GM12891 (cell line): ENCODE measurements around the gene NXPH4.

Experiments used
- PAX5 ChIP-seq: IDR thresholded peaks from 2 replicates; pipeline ENCODE4 v1.6.1; 2011; ENCODE audit warnings: low read length, moderate library complexity, mild to moderate bottlenecking; ENCODE audit not compliant: insufficient read depth, severe bottlenecking
- POLR2A ChIP-seq: IDR thresholded peaks from 2 replicates; pipeline ENCODE4 v1.6.1; 2011; ENCODE audit warnings: low read depth, low read length, control low read depth
- POLR2AphosphoS5 ChIP-seq: IDR thresholded peaks from 2 replicates; pipeline ENCODE4 v1.6.1; 2011; ENCODE audit warnings: low read depth, low read length, control low read depth
- POU2F2 ChIP-seq: IDR thresholded peaks from 2 replicates; pipeline ENCODE4 v1.6.1; 2011; ENCODE audit warnings: low read depth, mild to moderate bottlenecking, control low read depth, low read length, moderate library complexity
- SPI1 ChIP-seq: IDR thresholded peaks from 2 replicates; pipeline ENCODE4 v1.6.1; 2011; ENCODE audit warnings: low read depth, low read length, control low read depth
- TAF1 ChIP-seq: IDR thresholded peaks from 2 replicates; pipeline ENCODE4 v1.6.1; 2011; ENCODE audit warnings: low read depth, low read length, control low read depth

DNA sequence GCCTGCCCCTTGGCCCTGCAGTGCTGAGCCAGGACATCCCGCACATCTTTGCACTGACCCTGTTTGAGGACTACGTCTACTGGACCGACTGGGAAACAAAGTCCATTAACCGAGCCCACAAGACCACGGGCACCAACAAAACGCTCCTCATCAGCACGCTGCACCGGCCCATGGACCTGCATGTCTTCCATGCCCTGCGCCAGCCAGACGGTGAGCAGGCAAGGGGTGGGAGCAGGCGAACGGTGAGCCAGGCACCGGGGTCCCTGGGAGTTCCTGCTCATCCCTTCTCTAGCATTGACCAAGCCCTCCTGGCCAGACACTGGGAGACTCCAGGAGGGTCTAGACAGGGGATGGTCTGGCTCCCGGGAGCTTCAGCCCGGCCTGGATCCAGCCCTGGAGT lies 17.4 kb upstream of the NXPH4 start:
- TF ChIP-seq POLR2AphosphoS5 (no peak), POLR2A (no peak), TAF1 (no peak), POU2F2 (no peak), SPI1 (no peak), PAX5 (no peak)
